Ishikawa (cell line): ENCODE measurements around the gene PPP1R3D.

Experiments
- CEBPB ChIP-seq: IDR thresholded peaks from 2 replicates; pipeline ENCODE4 v1.6.1; 2012
- EGR1 ChIP-seq: IDR thresholded peaks from 2 replicates; pipeline ENCODE4 v1.6.1; 2012
- EP300 ChIP-seq: IDR thresholded peaks from 2 replicates; pipeline ENCODE4 v1.6.1; 2012; ENCODE audit warnings: borderline replicate concordance
- MAX ChIP-seq: IDR thresholded peaks from 2 replicates; pipeline ENCODE4 v1.6.1; 2012
- NFIC ChIP-seq: IDR thresholded peaks from 2 replicates; pipeline ENCODE4 v1.6.1; 2012
- RAD21 ChIP-seq: IDR thresholded peaks from 2 replicates; pipeline ENCODE4 v1.6.1; 2012; ENCODE audit warnings: low read depth
- REST ChIP-seq: IDR thresholded peaks from 2 replicates; pipeline ENCODE4 v1.6.1; 2012; ENCODE audit warnings: low read depth, mild to moderate bottlenecking
- TAF1 ChIP-seq: IDR thresholded peaks from 2 replicates; pipeline ENCODE4 v1.6.1; 2012; ENCODE audit warnings: low read depth, mild to moderate bottlenecking

GRCh38 chr20:59958626-59959025 lies 18.5 kb upstream of the PPP1R3D start:
- TF ChIP-seq MAX (no peak), TAF1 (no peak), EP300 (no peak), CEBPB (no peak), RAD21 (no peak), REST (no peak), EGR1 (no peak), NFIC (no peak)
